SK-N-SH treated with all-trans-retinoic acid at 6 μM for 48 hours (cell line): Measurements from ENCODE around the gene CLEC17A.
"Not testable (repeated sequence)": the region's sequence is repeated elsewhere in the genome, so short reads cannot be mapped to it uniquely, and the experiment has no call there.

Experiments used
- ATAC-seq: fragments of 200-7000 bp; cut with Tn5 transposase; 3 replicates; pipeline ENCODE4 v1.9.1; 2020; ENCODE audit warnings: mild to moderate bottlenecking, moderate library complexity
- BACH2 ChIP-seq: fragments of 250-450 bp; sonication (Bioruptor Pico); IDR thresholded peaks from 2 replicates; pipeline ENCODE4 v1.9.0; 2021; ENCODE audit warnings: mild to moderate bottlenecking, borderline replicate concordance
- CSDC2 ChIP-seq: fragments of 250-450 bp; sonication (Bioruptor Pico); IDR thresholded peaks from 2 replicates; pipeline ENCODE4 v1.5.0; 2020; ENCODE audit warnings: mild to moderate bottlenecking, moderate library complexity
- GLIS3 ChIP-seq: fragments of 250-450 bp; sonication (Bioruptor Pico); IDR thresholded peaks from 2 replicates; pipeline ENCODE4 v1.5.0; 2020; ENCODE audit warnings: mild to moderate bottlenecking, moderate library complexity
- ISL1 ChIP-seq: fragments of 250-450 bp; sonication (Bioruptor Pico); IDR thresholded peaks from 2 replicates; pipeline ENCODE4 v2.1.2; 2022; ENCODE audit warnings: mild to moderate bottlenecking, moderate library complexity
- RARB ChIP-seq: fragments of 250-450 bp; sonication (Bioruptor Pico); IDR thresholded peaks from 2 replicates; pipeline ENCODE4 v1.8.0; 2021; ENCODE audit warnings: mild to moderate bottlenecking, moderate library complexity
- TOX ChIP-seq: fragments of 250-450 bp; sonication (Bioruptor Pico); IDR thresholded peaks from 2 replicates; pipeline ENCODE4 v1.8.0; 2021; ENCODE audit warnings: mild to moderate bottlenecking, moderate library complexity, borderline replicate concordance
- ZC3H10 ChIP-seq: fragments of 250-450 bp; sonication (Bioruptor Pico); IDR thresholded peaks from 2 replicates; pipeline ENCODE4 v1.5.1; 2021; ENCODE audit warnings: mild to moderate bottlenecking, moderate library complexity
- ZFP3 ChIP-seq: fragments of 250-450 bp; sonication (Bioruptor Pico); IDR thresholded peaks from 2 replicates; pipeline ENCODE4 v1.5.0; 2020; ENCODE audit warnings: mild to moderate bottlenecking, moderate library complexity
- ZFP30 ChIP-seq: fragments of 450-650 bp; formaldehyde crosslinking; IDR thresholded peaks from 2 replicates; pipeline ENCODE4 v1.5.0; 2022; ENCODE audit warnings: mild to moderate bottlenecking, moderate library complexity
- ZNF565 ChIP-seq: fragments of 450-650 bp; formaldehyde crosslinking; conservative IDR thresholded peaks from 2 replicates; pipeline ENCODE4 v1.5.0; 2020; ENCODE audit warnings: low read depth, mild to moderate bottlenecking, moderate library complexity
- ZNF70 ChIP-seq: fragments of 450-650 bp; formaldehyde crosslinking; IDR thresholded peaks from 2 replicates; pipeline ENCODE4 v1.5.0; 2020; ENCODE audit warnings: mild to moderate bottlenecking, moderate library complexity
- ZNF8 ChIP-seq: fragments of 450-650 bp; formaldehyde crosslinking; IDR thresholded peaks from 2 replicates; pipeline ENCODE4 v1.5.0; 2020; ENCODE audit warnings: mild to moderate bottlenecking, moderate library complexity
- TF ChIP-seq, protein P1 (sequence below): fragments of 250-450 bp; sonication (Bioruptor Pico); IDR thresholded peaks from 2 replicates; pipeline ENCODE4 v1.8.0; 2021; ENCODE audit warnings: low read depth, mild to moderate bottlenecking, moderate library complexity, borderline replicate concordance
- TF ChIP-seq, protein P2 (sequence below): fragments of 250-450 bp; sonication (Bioruptor Pico); IDR thresholded peaks from 2 replicates; pipeline ENCODE4 v1.5.1; 2020; ENCODE audit warnings: low read depth, mild to moderate bottlenecking, moderate library complexity
- TF ChIP-seq, protein P3 (sequence below): fragments of 250-450 bp; sonication (Bioruptor Pico); IDR thresholded peaks from 2 replicates; pipeline ENCODE4 v1.8.0; 2020; ENCODE audit warnings: mild to moderate bottlenecking, moderate library complexity, borderline replicate concordance
- TF ChIP-seq, protein P4 (sequence below): fragments of 250-450 bp; sonication (Bioruptor Pico); IDR thresholded peaks from 2 replicates; pipeline ENCODE4 v1.5.0; 2020; ENCODE audit warnings: mild to moderate bottlenecking, moderate library complexity
- TF ChIP-seq, protein P5 (sequence below): fragments of 250-450 bp; sonication (Bioruptor Pico); IDR thresholded peaks from 2 replicates; pipeline ENCODE4 v1.5.1; 2021; ENCODE audit warnings: mild to moderate bottlenecking, moderate library complexity

Gene CLEC17A

DNA sequence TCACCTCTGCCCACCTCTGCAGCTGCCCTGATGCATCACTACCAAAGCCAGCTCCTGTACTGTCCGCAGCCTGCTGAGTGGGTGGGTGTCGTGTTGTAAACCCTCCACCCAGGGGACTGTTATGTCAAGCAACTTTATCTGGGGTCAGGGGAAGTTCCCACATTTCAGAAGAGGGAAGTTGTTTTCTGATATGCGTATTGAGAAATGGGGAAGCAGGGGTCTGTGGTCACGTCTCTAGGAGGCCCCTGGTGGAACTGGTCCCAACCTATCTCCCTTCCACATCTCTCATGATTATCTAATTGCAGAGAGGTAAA lies 31.2 kb downstream of the CLEC17A start (continued):
- TF ChIP-seq GLIS3 (CRISPR knock-in tag) (no peak), ZNF70 (no peak), ISL1 (CRISPR knock-in tag) (no peak), TOX (CRISPR knock-in tag) (no peak), ZC3H10 (CRISPR knock-in tag) (no peak)
- TF ChIP-seq, protein P1, sequence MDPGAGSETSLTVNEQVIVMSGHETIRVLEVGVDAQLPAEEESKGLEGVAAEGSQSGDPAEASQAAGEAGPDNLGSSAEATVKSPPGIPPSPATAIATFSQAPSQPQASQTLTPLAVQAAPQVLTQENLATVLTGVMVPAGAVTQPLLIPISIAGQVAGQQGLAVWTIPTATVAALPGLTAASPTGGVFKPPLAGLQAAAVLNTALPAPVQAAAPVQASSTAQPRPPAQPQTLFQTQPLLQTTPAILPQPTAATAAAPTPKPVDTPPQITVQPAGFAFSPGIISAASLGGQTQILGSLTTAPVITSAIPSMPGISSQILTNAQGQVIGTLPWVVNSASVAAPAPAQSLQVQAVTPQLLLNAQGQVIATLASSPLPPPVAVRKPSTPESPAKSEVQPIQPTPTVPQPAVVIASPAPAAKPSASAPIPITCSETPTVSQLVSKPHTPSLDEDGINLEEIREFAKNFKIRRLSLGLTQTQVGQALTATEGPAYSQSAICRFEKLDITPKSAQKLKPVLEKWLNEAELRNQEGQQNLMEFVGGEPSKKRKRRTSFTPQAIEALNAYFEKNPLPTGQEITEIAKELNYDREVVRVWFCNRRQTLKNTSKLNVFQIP (CRISPR knock-in tag) = no peak

DNA sequence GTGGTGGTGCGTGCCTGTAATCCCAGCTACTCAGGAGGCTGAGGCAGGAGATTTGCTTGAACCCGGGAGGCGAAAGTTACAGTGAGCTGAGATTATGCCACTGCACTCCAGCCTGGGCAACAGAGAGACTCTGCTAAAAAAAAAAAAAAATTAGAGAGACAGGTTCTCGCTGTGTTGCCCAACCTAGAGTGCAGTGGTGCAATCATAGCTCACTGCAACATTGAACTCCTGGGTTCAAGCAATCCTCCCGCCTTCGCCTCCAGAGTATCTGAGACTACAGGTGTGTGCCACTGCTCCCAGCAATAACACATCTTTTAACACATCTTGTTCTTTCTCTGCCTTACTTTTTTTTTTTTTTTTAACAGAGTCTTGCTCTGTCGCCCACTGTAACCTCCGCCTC lies 32.7 kb downstream of the CLEC17A start:
- ATAC-seq = no peak

DNA sequence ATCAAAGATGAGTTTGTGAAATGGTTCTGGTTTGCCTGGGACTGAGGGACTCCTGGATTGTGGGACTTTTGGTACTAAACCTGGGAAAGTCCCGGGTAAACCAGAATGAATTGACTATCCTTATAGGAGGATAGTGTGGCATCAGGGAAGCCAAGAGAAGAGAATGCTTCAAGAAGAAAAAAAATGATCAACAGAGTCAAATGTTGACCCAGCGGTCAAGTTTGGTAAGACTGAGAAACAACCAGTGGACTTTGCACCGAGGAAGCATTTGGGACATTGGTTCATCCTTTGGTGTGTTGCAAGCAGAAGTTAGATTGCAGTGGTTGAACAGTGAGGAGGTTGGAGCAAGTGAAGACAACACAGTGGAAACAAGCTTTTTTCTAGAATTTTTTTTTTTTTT lies 33.5 kb downstream of the CLEC17A start:
- no peak for TF ChIP-seq RARB (CRISPR knock-in tag)
- no peak for ATAC-seq

More for the DNA sequence above, 32.7 kb downstream of the CLEC17A start:
- no peak for TF ChIP-seq ZNF565 (CRISPR knock-in tag)
- TF ChIP-seq TOX (CRISPR knock-in tag) = no peak
- TF ChIP-seq CSDC2 (CRISPR knock-in tag) = no peak
- no peak for TF ChIP-seq ISL1 (CRISPR knock-in tag)
- no peak for TF ChIP-seq ZNF8 (CRISPR knock-in tag)
- no peak for TF ChIP-seq ZNF70
- TF ChIP-seq, protein P2, sequence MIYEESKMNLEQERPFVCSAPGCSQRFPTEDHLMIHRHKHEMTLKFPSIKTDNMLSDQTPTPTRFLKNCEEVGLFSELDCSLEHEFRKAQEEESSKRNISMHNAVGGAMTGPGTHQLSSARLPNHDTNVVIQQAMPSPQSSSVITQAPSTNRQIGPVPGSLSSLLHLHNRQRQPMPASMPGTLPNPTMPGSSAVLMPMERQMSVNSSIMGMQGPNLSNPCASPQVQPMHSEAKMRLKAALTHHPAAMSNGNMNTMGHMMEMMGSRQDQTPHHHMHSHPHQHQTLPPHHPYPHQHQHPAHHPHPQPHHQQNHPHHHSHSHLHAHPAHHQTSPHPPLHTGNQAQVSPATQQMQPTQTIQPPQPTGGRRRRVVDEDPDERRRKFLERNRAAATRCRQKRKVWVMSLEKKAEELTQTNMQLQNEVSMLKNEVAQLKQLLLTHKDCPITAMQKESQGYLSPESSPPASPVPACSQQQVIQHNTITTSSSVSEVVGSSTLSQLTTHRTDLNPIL (CRISPR knock-in tag) = no peak
- TF ChIP-seq ZC3H10 (CRISPR knock-in tag) = no peak
- TF ChIP-seq ZFP3 (CRISPR knock-in tag) = no peak
- TF ChIP-seq, protein P1 (CRISPR knock-in tag) = no peak
- TF ChIP-seq, protein P3, sequence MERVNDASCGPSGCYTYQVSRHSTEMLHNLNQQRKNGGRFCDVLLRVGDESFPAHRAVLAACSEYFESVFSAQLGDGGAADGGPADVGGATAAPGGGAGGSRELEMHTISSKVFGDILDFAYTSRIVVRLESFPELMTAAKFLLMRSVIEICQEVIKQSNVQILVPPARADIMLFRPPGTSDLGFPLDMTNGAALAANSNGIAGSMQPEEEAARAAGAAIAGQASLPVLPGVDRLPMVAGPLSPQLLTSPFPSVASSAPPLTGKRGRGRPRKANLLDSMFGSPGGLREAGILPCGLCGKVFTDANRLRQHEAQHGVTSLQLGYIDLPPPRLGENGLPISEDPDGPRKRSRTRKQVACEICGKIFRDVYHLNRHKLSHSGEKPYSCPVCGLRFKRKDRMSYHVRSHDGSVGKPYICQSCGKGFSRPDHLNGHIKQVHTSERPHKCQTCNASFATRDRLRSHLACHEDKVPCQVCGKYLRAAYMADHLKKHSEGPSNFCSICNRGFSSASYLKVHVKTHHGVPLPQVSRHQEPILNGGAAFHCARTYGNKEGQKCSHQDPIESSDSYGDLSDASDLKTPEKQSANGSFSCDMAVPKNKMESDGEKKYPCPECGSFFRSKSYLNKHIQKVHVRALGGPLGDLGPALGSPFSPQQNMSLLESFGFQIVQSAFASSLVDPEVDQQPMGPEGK = no peak
- TF ChIP-seq, protein P4, sequence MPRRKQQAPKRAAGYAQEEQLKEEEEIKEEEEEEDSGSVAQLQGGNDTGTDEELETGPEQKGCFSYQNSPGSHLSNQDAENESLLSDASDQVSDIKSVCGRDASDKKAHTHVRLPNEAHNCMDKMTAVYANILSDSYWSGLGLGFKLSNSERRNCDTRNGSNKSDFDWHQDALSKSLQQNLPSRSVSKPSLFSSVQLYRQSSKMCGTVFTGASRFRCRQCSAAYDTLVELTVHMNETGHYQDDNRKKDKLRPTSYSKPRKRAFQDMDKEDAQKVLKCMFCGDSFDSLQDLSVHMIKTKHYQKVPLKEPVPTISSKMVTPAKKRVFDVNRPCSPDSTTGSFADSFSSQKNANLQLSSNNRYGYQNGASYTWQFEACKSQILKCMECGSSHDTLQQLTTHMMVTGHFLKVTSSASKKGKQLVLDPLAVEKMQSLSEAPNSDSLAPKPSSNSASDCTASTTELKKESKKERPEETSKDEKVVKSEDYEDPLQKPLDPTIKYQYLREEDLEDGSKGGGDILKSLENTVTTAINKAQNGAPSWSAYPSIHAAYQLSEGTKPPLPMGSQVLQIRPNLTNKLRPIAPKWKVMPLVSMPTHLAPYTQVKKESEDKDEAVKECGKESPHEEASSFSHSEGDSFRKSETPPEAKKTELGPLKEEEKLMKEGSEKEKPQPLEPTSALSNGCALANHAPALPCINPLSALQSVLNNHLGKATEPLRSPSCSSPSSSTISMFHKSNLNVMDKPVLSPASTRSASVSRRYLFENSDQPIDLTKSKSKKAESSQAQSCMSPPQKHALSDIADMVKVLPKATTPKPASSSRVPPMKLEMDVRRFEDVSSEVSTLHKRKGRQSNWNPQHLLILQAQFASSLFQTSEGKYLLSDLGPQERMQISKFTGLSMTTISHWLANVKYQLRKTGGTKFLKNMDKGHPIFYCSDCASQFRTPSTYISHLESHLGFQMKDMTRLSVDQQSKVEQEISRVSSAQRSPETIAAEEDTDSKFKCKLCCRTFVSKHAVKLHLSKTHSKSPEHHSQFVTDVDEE = no peak
- TF ChIP-seq BACH2 (CRISPR knock-in tag) = no peak

DNA sequence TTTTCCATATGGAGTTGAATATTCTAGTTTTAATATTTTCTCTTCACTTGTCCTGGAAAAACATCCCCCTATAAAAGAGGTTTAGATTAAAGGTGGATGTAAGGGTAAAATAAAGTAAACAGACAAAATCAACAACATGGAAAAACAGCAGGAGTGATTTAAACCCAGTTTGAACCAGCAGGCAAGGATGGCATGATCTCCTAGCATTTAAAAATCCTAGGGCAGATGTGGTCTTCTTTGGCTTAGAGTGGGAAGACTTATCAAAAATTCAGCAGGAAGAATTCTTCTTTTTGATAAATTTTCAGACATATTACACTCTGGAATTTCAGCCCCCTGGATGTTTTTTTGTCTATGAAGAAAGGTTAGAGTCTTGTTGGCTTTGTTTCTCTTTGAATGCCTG lies 36.5 kb downstream of the CLEC17A start:
- TF ChIP-seq, protein P5, sequence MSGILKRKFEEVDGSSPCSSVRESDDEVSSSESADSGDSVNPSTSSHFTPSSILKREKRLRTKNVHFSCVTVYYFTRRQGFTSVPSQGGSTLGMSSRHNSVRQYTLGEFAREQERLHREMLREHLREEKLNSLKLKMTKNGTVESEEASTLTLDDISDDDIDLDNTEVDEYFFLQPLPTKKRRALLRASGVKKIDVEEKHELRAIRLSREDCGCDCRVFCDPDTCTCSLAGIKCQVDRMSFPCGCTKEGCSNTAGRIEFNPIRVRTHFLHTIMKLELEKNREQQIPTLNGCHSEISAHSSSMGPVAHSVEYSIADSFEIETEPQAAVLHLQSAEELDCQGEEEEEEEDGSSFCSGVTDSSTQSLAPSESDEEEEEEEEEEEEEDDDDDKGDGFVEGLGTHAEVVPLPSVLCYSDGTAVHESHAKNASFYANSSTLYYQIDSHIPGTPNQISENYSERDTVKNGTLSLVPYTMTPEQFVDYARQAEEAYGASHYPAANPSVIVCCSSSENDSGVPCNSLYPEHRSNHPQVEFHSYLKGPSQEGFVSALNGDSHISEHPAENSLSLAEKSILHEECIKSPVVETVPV (CRISPR knock-in tag) = no peak
- TF ChIP-seq, protein P1 (CRISPR knock-in tag) = no peak
- TF ChIP-seq ZFP30 (CRISPR knock-in tag) = no peak
- no peak for ATAC-seq

DNA sequence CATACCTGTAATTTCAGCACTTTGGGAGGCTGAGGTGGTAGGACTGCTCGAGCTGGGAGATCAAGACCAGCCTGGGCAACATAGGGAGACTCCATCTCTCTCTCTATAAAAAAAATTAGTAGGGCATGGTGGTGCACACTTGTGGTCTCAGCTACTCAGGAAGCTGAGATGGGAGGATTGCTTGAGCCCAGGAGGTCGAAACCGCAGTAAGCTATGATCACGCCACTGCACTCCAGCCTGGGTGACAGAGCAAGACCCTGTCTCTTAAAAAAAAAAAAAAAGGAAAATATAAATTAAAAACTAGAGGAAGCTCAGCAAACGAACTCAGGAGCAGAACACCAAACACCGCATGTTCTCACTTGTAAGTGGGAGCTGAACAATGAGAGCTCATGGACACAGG lies 41.6 kb downstream of the CLEC17A start:
- not testable (repeated sequence) for ATAC-seq
